Epithelial cell of esophagus (primary cell): ENCODE results near the gene SLC22A23.
A peak's percentile ranks its signal among the peaks of the same experiment; 100 is the strongest.
"Not testable (repeated sequence)": the region's sequence is repeated elsewhere in the genome, so short reads cannot be mapped to it uniquely, and the experiment has no call there.

Experiments used
- DNase-seq: peaks from one replicate; pipeline ENCODE4 v3.0.0; 2010; ENCODE audit warnings: low read depth
- H3K4me3 ChIP-seq: 2 replicates; pipeline ENCODE4 v1.5.1; 2011; ENCODE audit warnings: mild to moderate bottlenecking, low read length, control low read depth
- TF ChIP-seq, protein P1 (sequence below): IDR thresholded peaks from 2 replicates; pipeline ENCODE4 v1.5.1; 2011; ENCODE audit warnings: low read depth, mild to moderate bottlenecking, low read length, control low read depth, inconsistent platforms; ENCODE audit not compliant: insufficient read depth; ENCODE audit errors: missing control alignments

Gene SLC22A23

DNA sequence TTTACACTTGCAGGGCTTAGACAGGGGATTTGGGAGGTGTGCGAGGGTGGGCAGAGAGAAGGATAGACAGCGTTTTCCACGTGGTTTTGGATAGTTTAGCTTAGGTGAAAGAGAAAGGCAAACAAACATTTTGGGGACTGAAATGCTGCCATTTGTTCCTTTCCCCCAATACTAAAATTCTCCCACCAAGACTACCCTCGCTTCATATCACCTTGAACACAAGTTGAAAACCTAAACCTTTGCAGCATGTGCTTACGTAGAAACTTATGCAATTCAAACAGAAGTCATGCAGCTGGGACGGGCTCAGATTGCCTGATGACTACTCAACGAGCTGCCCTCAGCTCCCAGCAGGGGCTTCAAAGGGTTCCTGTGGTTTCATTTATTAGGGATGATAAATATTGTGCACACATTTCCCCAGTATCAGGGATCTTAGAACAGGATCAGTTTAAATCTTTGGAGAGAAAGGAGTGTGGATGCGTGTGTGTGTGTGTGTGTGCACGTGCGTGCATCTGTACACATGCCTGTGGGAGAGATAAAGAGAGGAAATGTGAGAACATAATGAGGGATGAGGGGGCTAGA is 77.3 kb downstream of the SLC22A23 start:
- TF ChIP-seq, protein P1, sequence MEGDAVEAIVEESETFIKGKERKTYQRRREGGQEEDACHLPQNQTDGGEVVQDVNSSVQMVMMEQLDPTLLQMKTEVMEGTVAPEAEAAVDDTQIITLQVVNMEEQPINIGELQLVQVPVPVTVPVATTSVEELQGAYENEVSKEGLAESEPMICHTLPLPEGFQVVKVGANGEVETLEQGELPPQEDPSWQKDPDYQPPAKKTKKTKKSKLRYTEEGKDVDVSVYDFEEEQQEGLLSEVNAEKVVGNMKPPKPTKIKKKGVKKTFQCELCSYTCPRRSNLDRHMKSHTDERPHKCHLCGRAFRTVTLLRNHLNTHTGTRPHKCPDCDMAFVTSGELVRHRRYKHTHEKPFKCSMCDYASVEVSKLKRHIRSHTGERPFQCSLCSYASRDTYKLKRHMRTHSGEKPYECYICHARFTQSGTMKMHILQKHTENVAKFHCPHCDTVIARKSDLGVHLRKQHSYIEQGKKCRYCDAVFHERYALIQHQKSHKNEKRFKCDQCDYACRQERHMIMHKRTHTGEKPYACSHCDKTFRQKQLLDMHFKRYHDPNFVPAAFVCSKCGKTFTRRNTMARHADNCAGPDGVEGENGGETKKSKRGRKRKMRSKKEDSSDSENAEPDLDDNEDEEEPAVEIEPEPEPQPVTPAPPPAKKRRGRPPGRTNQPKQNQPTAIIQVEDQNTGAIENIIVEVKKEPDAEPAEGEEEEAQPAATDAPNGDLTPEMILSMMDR, result no peak
- no peak for DNase-seq

DNA sequence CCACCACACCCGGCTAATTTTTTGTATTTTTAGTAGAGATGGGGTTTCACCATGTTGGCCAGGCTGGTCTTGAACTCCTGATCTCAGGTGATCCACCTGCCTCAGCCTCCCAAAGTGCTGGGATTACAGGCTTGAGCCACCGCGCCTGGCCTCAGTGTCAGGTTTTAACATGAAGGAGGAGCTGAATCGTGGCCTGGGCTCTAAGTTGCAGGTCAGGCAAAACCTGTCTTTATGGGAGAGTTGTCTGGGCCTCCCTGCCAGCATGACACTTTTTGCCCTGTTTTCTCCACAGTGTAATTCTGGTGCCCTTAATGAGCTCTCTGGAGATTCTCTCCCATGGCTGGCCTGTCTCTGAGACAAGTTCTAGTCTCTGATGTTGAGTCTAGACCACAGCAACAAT is 78.0 kb downstream of the SLC22A23 start:
- not testable (repeated sequence) for H3K4me3 ChIP-seq
- DNase-seq, result peak; percentile 67

More for the DNA sequence above, 77.3 kb downstream of the SLC22A23 start:
- no peak overlapping the region for H3K4me3 ChIP-seq

DNA sequence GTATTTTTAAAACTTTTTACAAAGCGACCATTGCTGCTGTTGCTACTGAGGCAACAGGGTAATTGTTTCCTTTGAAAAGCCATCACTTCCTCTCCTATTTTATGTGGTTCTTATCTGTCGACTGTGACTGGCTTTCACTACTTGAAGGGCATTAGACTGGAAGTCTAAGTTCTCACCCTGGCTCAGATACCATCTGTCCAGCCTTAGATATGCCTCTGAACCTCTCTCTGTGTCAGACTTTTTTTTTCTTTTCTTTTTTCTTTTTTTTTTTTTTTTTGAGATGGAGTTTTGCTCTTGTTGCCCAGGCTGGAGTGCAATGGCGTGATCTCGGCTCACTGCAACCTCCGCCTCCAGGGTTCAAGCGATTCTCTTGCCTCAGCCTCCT is 78.5 kb downstream of the SLC22A23 start:
- not testable (repeated sequence) for DNase-seq, H3K4me3 ChIP-seq

DNA sequence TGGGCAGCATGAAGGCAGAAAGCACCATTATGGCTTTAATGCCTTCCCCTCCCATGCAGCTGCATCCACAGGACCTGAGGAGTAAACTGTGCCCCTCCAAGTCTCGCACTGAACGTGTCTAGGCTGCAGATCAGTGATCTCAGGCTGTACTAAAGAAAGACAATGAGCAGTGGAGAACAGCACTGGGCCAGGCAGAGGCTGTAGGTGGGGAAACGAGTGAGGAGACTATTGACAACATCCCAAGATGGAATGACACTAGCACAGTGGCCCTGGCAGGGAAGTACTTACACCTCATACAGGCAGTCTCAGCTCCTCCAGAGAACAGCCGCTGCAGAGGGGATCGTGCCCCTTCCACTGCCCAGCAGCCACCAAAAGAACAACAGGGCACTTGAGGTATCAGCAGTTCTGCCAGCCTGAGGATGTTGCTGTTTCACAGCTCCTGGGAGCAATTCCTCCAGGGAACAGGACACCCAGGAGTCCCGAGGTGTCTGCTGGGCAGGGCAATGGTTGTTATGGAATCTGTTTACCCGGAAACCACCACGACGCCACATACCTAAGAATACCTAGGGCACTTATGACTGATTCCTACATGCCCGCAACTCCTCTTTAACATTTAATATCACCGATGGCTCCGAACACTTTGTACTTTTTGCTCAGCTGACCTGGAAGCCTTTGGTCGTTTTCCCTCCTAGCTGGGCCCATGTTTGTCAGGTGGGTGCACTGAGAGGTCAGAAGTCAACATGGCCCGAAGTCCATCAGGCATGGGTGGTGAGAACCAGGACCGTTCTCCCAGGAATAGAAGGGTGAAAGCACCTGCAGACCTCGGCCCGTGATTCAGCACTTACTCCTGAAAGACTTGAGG is 79.1 kb downstream of the SLC22A23 start:
- H3K4me3 ChIP-seq, result no peak overlapping the region
- TF ChIP-seq, protein P1, result no peak
- peak; percentile 85 for DNase-seq

DNA sequence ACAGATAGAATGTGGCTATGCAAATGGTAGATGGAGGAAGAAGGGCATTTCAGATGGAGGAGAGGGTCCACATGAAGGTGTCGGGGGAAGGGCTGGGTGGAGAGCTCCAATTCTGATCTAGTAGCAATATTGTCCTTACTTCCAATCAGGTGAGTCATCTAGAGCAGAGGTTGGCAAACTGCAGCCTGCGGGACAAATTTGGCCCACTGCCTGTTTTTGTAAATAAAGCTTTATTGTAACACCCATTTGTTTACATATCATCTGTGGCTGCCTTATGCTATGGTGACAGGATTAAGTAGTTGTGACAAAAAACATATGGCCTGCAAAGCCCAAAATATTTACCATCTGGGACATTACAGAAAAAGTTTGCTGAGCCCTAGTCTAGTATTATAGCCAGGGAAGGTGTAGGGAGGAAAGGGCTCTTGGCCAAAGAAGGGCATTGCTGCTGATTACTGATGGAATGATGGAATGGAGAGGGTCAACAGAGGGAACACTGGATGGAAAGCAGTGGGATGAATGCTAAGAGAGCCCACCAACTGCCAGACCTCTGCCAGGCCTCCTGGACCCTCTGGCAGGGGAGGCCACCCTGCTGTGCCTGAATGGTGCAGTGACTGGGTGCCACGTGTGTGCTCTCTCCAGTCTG is 79.8 kb downstream of the SLC22A23 start:
- TF ChIP-seq, protein P1, result no peak
- no peak for DNase-seq
- H3K4me3 ChIP-seq, result no peak overlapping the region

DNA sequence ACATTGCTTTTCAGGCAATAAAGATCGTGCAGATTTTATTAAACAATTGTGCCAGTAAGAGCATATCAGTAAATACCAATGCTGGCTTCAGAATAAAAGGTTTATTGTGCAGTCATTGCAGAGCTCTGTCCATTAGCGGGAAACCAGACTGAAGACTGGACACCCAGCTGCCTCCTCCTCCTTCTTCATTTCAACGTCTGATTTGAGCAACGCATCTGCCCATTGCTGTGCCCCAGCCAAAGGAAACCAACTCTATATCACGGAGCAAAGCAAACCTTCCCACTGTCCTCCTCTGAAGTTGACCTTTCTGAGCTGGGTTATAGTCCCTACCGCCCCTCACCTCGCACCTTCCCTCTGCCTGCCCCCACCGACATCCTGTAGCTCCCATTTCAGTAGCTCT is 80.8 kb downstream of the SLC22A23 start:
- TF ChIP-seq, protein P1, result no peak
- DNase-seq, result no peak
- H3K4me3 ChIP-seq, result no peak overlapping the region

DNA sequence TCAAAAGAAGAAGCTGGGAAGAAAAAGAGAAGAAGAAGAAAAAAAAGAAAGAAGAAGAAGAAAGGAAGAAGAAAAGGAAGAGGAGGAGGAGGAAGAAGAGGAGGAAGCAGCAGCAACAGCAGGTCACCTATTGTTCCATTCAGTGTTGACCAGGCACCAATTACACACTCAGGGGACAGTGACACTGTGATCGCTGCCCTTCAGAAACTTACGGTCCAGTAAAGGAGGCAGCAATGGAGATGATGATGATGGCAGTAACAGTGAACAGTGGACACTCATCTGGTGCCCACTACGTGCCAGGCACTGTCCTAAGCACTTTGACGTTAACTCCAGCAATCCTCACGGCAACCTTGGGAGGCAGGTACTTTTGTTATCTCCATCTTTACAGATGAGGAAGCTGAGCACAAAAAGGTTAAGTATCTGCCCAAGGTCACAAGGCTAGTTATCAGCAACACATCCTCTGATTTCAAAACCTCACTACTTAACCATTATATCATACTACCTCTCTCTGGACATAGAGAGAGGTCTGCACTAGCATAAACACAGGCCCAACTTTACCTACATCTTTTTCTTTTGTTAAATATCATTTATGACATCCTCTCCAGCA is 83.2 kb downstream of the SLC22A23 start:
- H3K4me3 ChIP-seq, result no peak overlapping the region
- DNase-seq, result no peak
- TF ChIP-seq, protein P1, result no peak
